Mesothelial cell of epicardium (in vitro differentiated cells): ENCODE results near the gene GSG1L. TPM values are rescaled to one million over a fixed set of nuclear protein-coding genes. Genes with fewer than 3 reads are reported as not detected.

Source experiments
- DNase-seq, 2 experiments: peaks; one replicate each; pipeline ENCODE4 v3.0.0; 2021; ENCODE audit warnings: low spot score in 2 of 2; ENCODE audit not compliant: unreplicated experiment in 2 of 2
- H3K27ac Mint-ChIP-seq: 2 replicates; pipeline ENCODE4 v1.8.0; 2021; ENCODE audit warnings: mixed read lengths
- H3K27me3 Mint-ChIP-seq: 2 replicates; pipeline ENCODE4 v1.8.0; 2021; ENCODE audit warnings: low read depth, mixed read lengths
- H3K36me3 Mint-ChIP-seq: 2 replicates; pipeline ENCODE4 v1.8.0; 2021; ENCODE audit warnings: mixed read lengths
- H3K4me1 Mint-ChIP-seq: 2 replicates; pipeline ENCODE4 v1.8.0; 2021; ENCODE audit warnings: mixed read lengths
- H3K4me3 Mint-ChIP-seq: 2 replicates; pipeline ENCODE4 v1.8.0; 2021; ENCODE audit warnings: mild to moderate bottlenecking, moderate library complexity, mixed read lengths
- H3K9me3 Mint-ChIP-seq: 2 replicates; pipeline ENCODE4 v1.8.0; 2021; ENCODE audit warnings: mixed read lengths
- CTCF ChIP-seq: fragments of 200-600 bp; sonication (generic); IDR thresholded peaks from one replicate; pipeline ENCODE4 v1.5.0; 2021; ENCODE audit warnings: antibody characterized with exemption; ENCODE audit not compliant: unreplicated experiment
- total RNA-seq: library from RNA; stranded (reverse); gene quantifications from 3 replicates; pipeline ENCODE4 v1.2.1, GENCODE V29; 2021

Gene GSG1L
- total RNA-seq, 1 donor from 2014 or later = 1.7 TPM

DNA sequence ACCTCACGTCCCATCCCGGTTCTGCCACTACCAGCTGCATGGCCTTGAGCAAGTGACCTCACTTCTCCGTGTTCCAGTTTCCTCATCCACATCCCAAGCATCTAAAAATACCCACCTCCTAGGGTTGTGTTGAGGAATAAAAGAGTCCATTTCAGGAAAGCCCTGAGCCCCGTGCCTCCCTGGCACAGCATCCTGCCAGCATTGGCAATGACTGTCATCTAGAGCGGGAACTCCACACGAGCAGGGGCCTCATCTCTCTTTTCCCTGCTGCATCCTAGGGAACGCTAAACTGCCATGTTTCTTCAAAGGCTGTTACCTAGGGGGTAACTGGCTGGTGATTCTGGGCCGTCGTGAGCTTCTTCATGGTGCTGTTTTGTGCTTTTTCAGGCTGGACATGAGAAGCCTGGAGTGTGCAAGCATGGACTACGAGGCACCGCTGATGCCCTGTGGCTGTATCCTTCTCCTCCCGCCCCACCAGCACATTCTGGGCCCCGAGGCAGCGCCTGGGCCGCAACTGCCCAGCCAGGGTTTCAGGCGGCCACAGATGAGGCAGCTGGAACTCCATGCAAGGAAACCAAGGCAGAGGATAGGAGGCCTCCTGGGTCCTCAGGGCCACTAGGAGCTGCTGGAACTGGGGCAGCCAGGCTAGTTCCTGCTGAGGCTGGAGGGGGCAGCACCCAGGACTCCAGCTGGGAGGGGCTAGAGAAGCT lies 292.2 kb downstream of the GSG1L start:
- no peak for DNase-seq
- Mint-ChIP-seq H3K9me3 (no peaks in the 10 kb centered on the region), H3K27me3 (no peaks in the 10 kb centered on the region), H3K27ac (peak overlapping the region; percentile 66), H3K36me3 (peaks cover 18% of the 10 kb centered on the region), H3K4me1 (peaks cover 10% of the 10 kb centered on the region), H3K4me3 (no peak overlapping the region)
- no peak for TF ChIP-seq CTCF

DNA sequence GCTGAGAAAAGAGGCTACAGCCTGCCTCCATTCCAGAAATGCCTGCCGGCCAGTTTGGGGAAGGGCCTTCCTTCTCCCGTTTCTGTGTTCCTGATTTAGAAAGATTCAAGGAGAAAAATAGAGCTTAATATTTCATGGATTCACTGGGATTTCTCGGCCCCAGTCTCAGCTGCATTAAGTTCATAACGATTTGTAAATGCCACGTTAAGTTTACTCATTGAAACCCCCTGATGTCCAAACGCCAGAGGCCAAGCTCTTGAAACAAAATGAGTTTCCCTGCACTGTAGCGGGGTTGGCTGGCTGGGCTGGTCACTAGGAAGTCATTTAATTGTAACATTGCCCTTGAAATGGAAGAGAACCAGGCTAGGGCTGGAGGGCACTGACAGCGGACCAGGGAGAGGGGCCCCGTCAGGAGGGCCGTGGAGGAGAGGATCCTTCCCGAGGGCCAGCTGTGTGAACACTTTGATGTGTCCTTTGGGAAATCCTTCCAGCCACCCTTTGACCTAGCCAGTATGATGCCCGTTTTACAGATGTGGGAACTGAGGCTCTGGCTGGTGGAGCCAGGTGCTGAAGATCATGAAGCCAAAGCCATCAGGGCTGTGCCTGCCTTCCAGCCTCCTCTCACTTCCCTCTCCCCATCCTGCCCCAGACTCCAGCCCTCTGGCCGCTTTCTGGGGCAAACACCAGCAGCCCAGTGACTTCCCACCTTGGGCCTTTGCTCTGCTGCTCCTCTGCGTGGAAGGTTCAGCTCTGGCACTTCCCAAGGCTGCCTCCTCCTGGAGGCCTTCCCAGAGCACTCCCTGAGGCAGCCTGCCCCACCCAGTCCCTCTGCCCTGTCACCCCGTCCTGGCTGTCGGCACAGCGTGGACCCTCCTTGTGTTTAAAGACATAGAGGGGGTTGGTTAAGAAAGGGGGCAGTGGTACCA lies 293.0 kb downstream of the GSG1L start:
- no peak for DNase-seq
- H3K4me1 Mint-ChIP-seq = peaks cover 10% of the 10 kb centered on the region
- H3K9me3 Mint-ChIP-seq = peaks cover 2% of the 10 kb centered on the region
- no peaks in the 10 kb centered on the region for H3K27me3 Mint-ChIP-seq
- no peak overlapping the region for H3K4me3 Mint-ChIP-seq
- H3K27ac Mint-ChIP-seq = peak overlapping the region; percentile 86
- H3K36me3 Mint-ChIP-seq = peaks cover 20% of the 10 kb centered on the region
- no peak for TF ChIP-seq CTCF

GRCh38 chr16:27769561-27770255 lies 293.8 kb downstream of the GSG1L start:
- TF ChIP-seq CTCF = no peak
- H3K36me3 Mint-ChIP-seq = peaks cover 27% of the 10 kb centered on the region
- peaks cover 5% of the 10 kb centered on the region for H3K9me3 Mint-ChIP-seq
- H3K27me3 Mint-ChIP-seq = no peaks in the 10 kb centered on the region
- H3K27ac Mint-ChIP-seq = peak overlapping the region; percentile 86
- no peak overlapping the region for H3K4me3 Mint-ChIP-seq
- DNase-seq = no peak
- peaks cover 10% of the 10 kb centered on the region for H3K4me1 Mint-ChIP-seq

DNA sequence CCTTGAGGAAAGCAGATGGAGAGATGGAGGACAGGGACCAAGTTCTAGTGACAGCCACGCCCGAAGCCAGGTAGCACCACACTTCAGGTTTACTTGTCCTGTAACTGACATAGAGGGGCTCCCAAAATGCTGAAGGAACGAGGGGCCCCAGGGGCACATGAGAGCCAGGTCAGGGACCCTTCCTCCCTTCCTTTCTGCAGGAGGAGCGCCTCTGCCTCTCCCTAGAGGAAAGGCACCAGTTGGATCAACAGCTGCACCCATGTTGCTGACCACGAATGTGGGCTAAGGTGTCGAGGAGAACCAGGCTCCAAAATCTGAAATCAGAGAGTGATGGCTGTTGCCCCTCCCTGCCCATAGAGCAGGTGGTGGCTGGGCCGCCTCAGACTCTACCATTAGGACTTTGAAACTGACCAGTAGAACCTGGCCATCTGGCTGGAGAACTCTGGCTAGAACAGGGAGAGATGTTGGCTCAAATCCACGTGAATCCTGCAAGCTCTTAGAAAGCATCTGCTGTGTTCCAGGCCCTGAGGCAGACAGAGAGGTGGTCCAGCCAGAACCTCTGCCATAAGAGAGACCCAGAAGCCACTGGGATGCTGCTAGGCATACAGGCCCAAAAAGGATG lies 294.8 kb downstream of the GSG1L start:
- Mint-ChIP-seq H3K27me3 (no peaks in the 10 kb centered on the region), H3K4me1 (peaks cover 10% of the 10 kb centered on the region), H3K27ac (no peak overlapping the region), H3K9me3 (peaks cover 15% of the 10 kb centered on the region), H3K36me3 (peaks cover 30% of the 10 kb centered on the region), H3K4me3 (no peak overlapping the region)
- no peak for TF ChIP-seq CTCF
- DNase-seq = no peak

GRCh38 chr16:27767971-27768591 lies 295.4 kb downstream of the GSG1L start:
- Mint-ChIP-seq H3K4me1 (peaks cover 10% of the 10 kb centered on the region), H3K27me3 (no peaks in the 10 kb centered on the region), H3K27ac (no peak overlapping the region), H3K36me3 (peaks cover 33% of the 10 kb centered on the region), H3K9me3 (peaks cover 17% of the 10 kb centered on the region), H3K4me3 (no peak overlapping the region)
- DNase-seq = no peak
- TF ChIP-seq CTCF = no peak
